HEK293 (cell line): ENCODE measurements around the gene BTBD16.

Experiments used
- BCL11A ChIP-seq: fragments of 450-650 bp; formaldehyde crosslinking; IDR thresholded peaks from 2 replicates; pipeline ENCODE4 v1.5.1; 2016; ENCODE audit warnings: low read depth, missing biosample characterization, missing genetic modification characterization
- GLIS1 ChIP-seq: fragments of 450-650 bp; formaldehyde crosslinking; IDR thresholded peaks from 2 replicates; pipeline ENCODE4 v1.5.1; 2016; ENCODE audit warnings: missing biosample characterization, missing genetic modification characterization
- GLIS2 ChIP-seq: fragments of 450-650 bp; formaldehyde crosslinking; IDR thresholded peaks from 2 replicates; pipeline ENCODE4 v1.5.1; 2016; ENCODE audit warnings: missing biosample characterization, missing genetic modification characterization
- OVOL3 ChIP-seq: fragments of 450-650 bp; formaldehyde crosslinking; IDR thresholded peaks from 2 replicates; pipeline ENCODE4 v1.5.1; 2016; ENCODE audit warnings: missing biosample characterization, missing genetic modification characterization
- PRDM1 ChIP-seq: fragments of 450-650 bp; formaldehyde crosslinking; IDR thresholded peaks from 2 replicates; pipeline ENCODE4; 2016; ENCODE audit warnings: missing biosample characterization, missing genetic modification characterization
- TRIM28 ChIP-seq: IDR thresholded peaks from 2 replicates; pipeline ENCODE4 v1.6.1; 2011; ENCODE audit warnings: low read length, control low read depth, borderline replicate concordance
- YY2 ChIP-seq: fragments of 450-650 bp; formaldehyde crosslinking; IDR thresholded peaks from 2 replicates; pipeline ENCODE4 v1.5.1; 2016; ENCODE audit warnings: missing biosample characterization, missing genetic modification characterization
- ZBTB17 ChIP-seq: fragments of 450-650 bp; formaldehyde crosslinking; IDR thresholded peaks from 2 replicates; pipeline ENCODE4 v1.5.1; 2016; ENCODE audit warnings: missing biosample characterization, missing genetic modification characterization
- ZEB2 ChIP-seq: fragments of 450-650 bp; formaldehyde crosslinking; IDR thresholded peaks from 2 replicates; pipeline ENCODE4 v1.5.1; 2016; ENCODE audit warnings: missing biosample characterization, missing genetic modification characterization
- ZFP3 ChIP-seq: fragments of 450-650 bp; formaldehyde crosslinking; IDR thresholded peaks from 2 replicates; pipeline ENCODE4 v1.5.1; 2016; ENCODE audit warnings: low read depth, missing biosample characterization, missing genetic modification characterization
- ZIC2 ChIP-seq: fragments of 450-650 bp; formaldehyde crosslinking; IDR thresholded peaks from 2 replicates; pipeline ENCODE4 v1.5.1; 2016; ENCODE audit warnings: missing biosample characterization, missing genetic modification characterization
- ZNF132 ChIP-seq: fragments of 450-650 bp; formaldehyde crosslinking; IDR thresholded peaks from 2 replicates; pipeline ENCODE4 v1.5.1; 2017; ENCODE audit warnings: missing biosample characterization, missing genetic modification characterization, borderline replicate concordance
- ZNF133 ChIP-seq: fragments of 450-650 bp; formaldehyde crosslinking; IDR thresholded peaks from 2 replicates; pipeline ENCODE4 v1.5.1; 2016; ENCODE audit warnings: missing biosample characterization, missing genetic modification characterization
- ZNF169 ChIP-seq: fragments of 450-650 bp; formaldehyde crosslinking; IDR thresholded peaks from 2 replicates; pipeline ENCODE4 v1.5.1; 2016; ENCODE audit warnings: missing biosample characterization, missing genetic modification characterization
- ZNF2 ChIP-seq: fragments of 450-650 bp; formaldehyde crosslinking; IDR thresholded peaks from 2 replicates; pipeline ENCODE4 v1.5.1; 2016; ENCODE audit warnings: missing biosample characterization, missing genetic modification characterization
- ZNF202 ChIP-seq: fragments of 450-650 bp; formaldehyde crosslinking; IDR thresholded peaks from 2 replicates; pipeline ENCODE4 v1.5.1; 2016; ENCODE audit warnings: missing biosample characterization, missing genetic modification characterization, borderline replicate concordance
- ZNF366 ChIP-seq: fragments of 450-650 bp; formaldehyde crosslinking; conservative IDR thresholded peaks from 2 replicates; pipeline ENCODE4 v1.5.1; 2016; ENCODE audit warnings: missing biosample characterization, missing genetic modification characterization
- ZNF501 ChIP-seq: fragments of 450-650 bp; formaldehyde crosslinking; IDR thresholded peaks from 2 replicates; pipeline ENCODE4 v1.5.1; 2016; ENCODE audit warnings: missing biosample characterization, missing genetic modification characterization
- ZNF530 ChIP-seq: fragments of 450-650 bp; formaldehyde crosslinking; IDR thresholded peaks from 2 replicates; pipeline ENCODE4 v1.5.1; 2016; ENCODE audit warnings: low read depth, missing biosample characterization, missing genetic modification characterization
- ZNF558 ChIP-seq: fragments of 450-650 bp; formaldehyde crosslinking; IDR thresholded peaks from 2 replicates; pipeline ENCODE4 v1.5.1; 2016; ENCODE audit warnings: missing biosample characterization, missing genetic modification characterization
- ZNF658 ChIP-seq: fragments of 450-650 bp; formaldehyde crosslinking; IDR thresholded peaks from 2 replicates; pipeline ENCODE4; 2016; ENCODE audit warnings: missing biosample characterization, missing genetic modification characterization
- ZNF670 ChIP-seq: fragments of 450-650 bp; formaldehyde crosslinking; IDR thresholded peaks from 2 replicates; pipeline ENCODE4 v1.5.1; 2016; ENCODE audit warnings: missing biosample characterization, missing genetic modification characterization, low read depth
- ZNF677 ChIP-seq: fragments of 450-650 bp; IDR thresholded peaks from 2 replicates; pipeline ENCODE4 v1.5.0; 2018; ENCODE audit warnings: missing biosample characterization, mild to moderate bottlenecking, missing genetic modification characterization, moderate library complexity
- ZNF791 ChIP-seq: fragments of 450-650 bp; formaldehyde crosslinking; IDR thresholded peaks from 2 replicates; pipeline ENCODE4 v1.5.1; 2016; ENCODE audit warnings: missing biosample characterization, missing genetic modification characterization
- TF ChIP-seq, protein P1 (sequence below): fragments of 450-650 bp; formaldehyde crosslinking; IDR thresholded peaks from 2 replicates; pipeline ENCODE4 v1.5.1; 2016; ENCODE audit warnings: missing biosample characterization, missing genetic modification characterization
- TF ChIP-seq, protein P2 (sequence below): fragments of 450-650 bp; formaldehyde crosslinking; IDR thresholded peaks from 2 replicates; pipeline ENCODE4 v1.5.1; 2016; ENCODE audit warnings: missing biosample characterization, missing genetic modification characterization
- TF ChIP-seq, protein P3 (sequence below): fragments of 450-650 bp; formaldehyde crosslinking; IDR thresholded peaks from 2 replicates; pipeline ENCODE4 v1.5.1; 2016; ENCODE audit warnings: missing biosample characterization, missing genetic modification characterization
- TF ChIP-seq, protein P4 (sequence below): fragments of 450-650 bp; formaldehyde crosslinking; IDR thresholded peaks from 2 replicates; pipeline ENCODE4 v1.5.1; 2017; ENCODE audit warnings: missing biosample characterization, missing genetic modification characterization
- TF ChIP-seq, protein P5 (sequence below): fragments of 450-650 bp; IDR thresholded peaks from 2 replicates; pipeline ENCODE4 v1.5.1; 2018; ENCODE audit warnings: missing biosample characterization, missing genetic modification characterization
- TF ChIP-seq, protein P6 (sequence below): fragments of 450-650 bp; formaldehyde crosslinking; IDR thresholded peaks from 2 replicates; pipeline ENCODE4 v1.5.1; 2016; ENCODE audit warnings: missing biosample characterization, missing genetic modification characterization

The BTBD16 gene

DNA sequence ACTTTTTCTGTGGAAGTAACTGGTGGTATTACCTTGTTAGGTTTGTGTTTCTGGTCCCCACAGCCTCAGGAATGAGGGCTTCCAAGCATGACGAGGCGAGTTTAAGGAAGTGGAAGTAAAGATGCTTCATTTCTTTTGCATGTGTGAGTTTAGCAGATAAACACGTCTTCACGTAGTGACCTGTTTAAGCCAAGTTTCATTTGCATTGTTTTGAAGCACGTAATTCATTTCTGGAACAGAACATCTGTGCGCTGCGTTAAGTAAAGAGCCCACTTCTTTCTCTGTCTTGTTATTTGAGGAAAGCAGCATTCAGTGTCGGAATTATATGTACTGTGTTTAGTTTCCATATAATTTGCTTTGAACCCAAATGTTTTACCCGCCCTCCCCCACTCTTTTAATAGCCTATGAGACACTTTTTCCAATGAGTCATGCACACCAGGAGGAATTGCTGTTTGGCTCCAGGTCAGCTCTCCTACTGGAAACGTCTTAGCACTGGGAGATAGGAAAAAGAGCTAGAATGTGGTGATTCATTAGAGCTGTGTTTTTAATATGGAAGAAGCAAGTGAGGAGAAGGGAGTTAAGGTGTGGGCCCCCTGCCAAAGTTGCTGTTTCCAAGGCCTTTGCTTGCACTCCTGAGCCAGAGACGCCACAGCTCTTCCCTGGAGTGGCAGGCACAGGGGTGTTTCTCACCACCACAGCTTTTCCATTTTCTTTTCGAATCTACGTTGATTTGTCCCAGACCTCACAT, 36.7 kb downstream of the BTBD16 start (continued):
- TF ChIP-seq ZNF658 (tag by site-specific recombination) (no peak), ZFP3 (tag by site-specific recombination) (no peak), GLIS1 (peak; percentile 97), GLIS2 (peak; percentile 78), ZNF169 (tag by site-specific recombination) (no peak), ZNF133 (tag by site-specific recombination) (no peak), ZNF791 (tag by site-specific recombination) (no peak), ZEB2 (peak; percentile 90), ZNF2 (tag by site-specific recombination) (0 out of 2 replicates have a peak, but pooled peaks have one; percentile 22), ZNF366 (tag by site-specific recombination) (peak; percentile 90), PRDM1 (tag by site-specific recombination) (peak; percentile 53), ZNF670 (tag by site-specific recombination) (no peak), TRIM28 (peak; percentile 68; the same call in 1 of the 2 replicates), ZNF501 (peak; percentile 82; the same call in 1 of the 2 replicates), BCL11A (tag by site-specific recombination) (0 out of 2 replicates have a peak, but pooled peaks have one; percentile 59), OVOL3 (tag by site-specific recombination) (no peak), ZBTB17 (tag by site-specific recombination) (0 out of 2 replicates have a peak, but pooled peaks have one; percentile 16), YY2 (no peak), ZNF132 (no peak), ZNF202 (tag by site-specific recombination) (no peak), ZNF530 (no peak), ZNF558 (peak; percentile 61; the same call in 1 of the 2 replicates), ZIC2 (peak; percentile 60; the same call in 1 of the 2 replicates), ZNF677 (no peak)
- TF ChIP-seq, protein P1, sequence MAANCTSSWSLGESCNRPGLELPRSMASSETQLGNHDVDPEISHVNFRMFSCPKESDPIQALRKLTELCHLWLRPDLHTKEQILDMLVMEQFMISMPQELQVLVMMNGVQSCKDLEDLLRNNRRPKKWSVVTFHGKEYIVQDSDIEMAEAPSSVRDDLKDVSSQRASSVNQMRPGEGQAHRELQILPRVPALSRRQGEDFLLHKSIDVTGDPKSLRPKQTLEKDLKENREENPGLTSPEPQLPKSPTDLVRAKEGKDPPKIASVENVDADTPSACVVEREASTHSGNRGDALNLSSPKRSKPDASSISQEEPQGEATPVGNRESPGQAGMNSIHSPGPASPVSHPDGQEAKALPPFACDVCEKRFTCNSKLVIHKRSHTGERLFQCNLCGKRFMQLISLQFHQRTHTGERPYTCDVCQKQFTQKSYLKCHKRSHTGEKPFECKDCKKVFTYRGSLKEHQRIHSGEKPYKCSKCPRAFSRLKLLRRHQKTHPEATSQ (tag by site-specific recombination), result no peak
- TF ChIP-seq, protein P2, sequence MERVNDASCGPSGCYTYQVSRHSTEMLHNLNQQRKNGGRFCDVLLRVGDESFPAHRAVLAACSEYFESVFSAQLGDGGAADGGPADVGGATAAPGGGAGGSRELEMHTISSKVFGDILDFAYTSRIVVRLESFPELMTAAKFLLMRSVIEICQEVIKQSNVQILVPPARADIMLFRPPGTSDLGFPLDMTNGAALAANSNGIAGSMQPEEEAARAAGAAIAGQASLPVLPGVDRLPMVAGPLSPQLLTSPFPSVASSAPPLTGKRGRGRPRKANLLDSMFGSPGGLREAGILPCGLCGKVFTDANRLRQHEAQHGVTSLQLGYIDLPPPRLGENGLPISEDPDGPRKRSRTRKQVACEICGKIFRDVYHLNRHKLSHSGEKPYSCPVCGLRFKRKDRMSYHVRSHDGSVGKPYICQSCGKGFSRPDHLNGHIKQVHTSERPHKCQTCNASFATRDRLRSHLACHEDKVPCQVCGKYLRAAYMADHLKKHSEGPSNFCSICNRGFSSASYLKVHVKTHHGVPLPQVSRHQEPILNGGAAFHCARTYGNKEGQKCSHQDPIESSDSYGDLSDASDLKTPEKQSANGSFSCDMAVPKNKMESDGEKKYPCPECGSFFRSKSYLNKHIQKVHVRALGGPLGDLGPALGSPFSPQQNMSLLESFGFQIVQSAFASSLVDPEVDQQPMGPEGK, result peak; percentile 60
- TF ChIP-seq, protein P3, sequence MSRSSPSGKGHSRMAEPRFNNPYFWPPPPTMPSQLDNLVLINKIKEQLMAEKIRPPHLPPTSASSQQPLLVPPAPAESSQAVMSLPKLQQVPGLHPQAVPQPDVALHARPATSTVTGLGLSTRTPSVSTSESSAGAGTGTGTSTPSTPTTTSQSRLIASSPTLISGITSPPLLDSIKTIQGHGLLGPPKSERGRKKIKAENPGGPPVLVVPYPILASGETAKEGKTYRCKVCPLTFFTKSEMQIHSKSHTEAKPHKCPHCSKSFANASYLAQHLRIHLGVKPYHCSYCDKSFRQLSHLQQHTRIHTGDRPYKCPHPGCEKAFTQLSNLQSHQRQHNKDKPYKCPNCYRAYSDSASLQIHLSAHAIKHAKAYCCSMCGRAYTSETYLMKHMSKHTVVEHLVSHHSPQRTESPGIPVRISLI, result no peak
- TF ChIP-seq, protein P4, sequence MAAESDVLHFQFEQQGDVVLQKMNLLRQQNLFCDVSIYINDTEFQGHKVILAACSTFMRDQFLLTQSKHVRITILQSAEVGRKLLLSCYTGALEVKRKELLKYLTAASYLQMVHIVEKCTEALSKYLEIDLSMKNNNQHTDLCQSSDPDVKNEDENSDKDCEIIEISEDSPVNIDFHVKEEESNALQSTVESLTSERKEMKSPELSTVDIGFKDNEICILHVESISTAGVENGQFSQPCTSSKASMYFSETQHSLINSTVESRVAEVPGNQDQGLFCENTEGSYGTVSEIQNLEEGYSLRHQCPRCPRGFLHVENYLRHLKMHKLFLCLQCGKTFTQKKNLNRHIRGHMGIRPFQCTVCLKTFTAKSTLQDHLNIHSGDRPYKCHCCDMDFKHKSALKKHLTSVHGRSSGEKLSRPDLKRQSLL (tag by site-specific recombination), result peak; percentile 91
- TF ChIP-seq, protein P5, sequence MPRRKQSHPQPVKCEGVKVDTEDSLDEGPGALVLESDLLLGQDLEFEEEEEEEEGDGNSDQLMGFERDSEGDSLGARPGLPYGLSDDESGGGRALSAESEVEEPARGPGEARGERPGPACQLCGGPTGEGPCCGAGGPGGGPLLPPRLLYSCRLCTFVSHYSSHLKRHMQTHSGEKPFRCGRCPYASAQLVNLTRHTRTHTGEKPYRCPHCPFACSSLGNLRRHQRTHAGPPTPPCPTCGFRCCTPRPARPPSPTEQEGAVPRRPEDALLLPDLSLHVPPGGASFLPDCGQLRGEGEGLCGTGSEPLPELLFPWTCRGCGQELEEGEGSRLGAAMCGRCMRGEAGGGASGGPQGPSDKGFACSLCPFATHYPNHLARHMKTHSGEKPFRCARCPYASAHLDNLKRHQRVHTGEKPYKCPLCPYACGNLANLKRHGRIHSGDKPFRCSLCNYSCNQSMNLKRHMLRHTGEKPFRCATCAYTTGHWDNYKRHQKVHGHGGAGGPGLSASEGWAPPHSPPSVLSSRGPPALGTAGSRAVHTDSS, result no peak
- TF ChIP-seq, protein P6, sequence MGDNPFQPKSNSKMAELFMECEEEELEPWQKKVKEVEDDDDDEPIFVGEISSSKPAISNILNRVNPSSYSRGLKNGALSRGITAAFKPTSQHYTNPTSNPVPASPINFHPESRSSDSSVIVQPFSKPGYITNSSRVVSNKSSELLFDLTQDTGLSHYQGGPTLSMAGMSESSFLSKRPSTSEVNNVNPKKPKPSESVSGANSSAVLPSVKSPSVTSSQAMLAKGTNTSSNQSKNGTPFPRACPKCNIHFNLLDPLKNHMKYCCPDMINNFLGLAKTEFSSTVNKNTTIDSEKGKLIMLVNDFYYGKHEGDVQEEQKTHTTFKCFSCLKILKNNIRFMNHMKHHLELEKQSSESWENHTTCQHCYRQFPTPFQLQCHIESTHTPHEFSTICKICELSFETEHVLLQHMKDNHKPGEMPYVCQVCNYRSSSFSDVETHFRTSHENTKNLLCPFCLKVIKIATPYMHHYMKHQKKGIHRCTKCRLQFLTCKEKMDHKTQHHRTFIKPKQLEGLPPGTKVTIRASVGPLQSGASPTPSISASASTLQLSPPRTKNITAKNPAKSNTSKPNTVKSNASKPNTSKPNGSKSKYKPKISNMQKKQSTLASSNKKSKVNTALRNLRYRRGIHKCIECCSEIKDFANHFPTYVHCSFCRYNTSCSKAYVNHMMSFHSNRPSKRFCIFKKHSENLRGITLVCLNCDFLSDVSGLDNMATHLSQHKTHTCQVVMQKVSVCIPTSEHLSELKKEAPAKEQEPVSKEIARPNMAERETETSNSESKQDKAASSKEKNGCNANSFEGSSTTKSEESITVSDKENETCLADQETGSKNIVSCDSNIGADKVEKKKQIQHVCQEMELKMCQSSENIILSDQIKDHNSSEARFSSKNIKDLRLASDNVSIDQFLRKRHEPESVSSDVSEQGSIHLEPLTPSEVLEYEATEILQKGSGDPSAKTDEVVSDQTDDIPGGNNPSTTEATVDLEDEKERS (tag by site-specific recombination), result no peak
